HG03175 (cell line): ENCODE data around the gene KRAS.

Source experiments
- ATAC-seq: cut with Tn5 transposase; IDR thresholded peaks from one replicate; pipeline ENCODE4 v1.9.1; 2021; ENCODE audit warnings: mild to moderate bottlenecking, moderate library complexity; ENCODE audit not compliant: unreplicated experiment

KRAS gene

DNA sequence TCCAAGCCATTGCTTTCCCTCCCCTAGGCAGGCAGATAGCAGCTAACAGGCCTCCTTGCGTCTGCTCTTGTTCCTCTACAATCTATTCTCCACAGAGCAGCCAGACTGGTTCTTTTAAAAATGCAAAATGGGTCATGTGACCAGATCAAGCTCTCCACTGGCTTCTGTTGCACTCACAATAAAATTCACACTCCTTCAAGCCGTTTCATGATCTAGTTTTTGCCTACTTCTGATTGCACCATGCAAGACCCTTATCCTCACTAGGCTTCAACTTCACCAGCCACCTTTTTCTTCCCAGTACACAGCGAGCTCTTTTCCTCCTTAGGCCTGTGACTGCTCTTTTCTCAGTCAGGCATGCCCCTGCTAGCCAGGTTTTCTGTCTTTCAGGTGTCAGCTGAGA, 6.1 kb upstream of the KRAS start:
- no peak for ATAC-seq

- no peak for ATAC-seq
Observed at GRCh38 chr12:25256005-25256404, 5.3 kb upstream of the KRAS start.

GRCh38 chr12:25254271-25254880, 3.6 kb upstream of the KRAS start:
- no peak for ATAC-seq

GRCh38 chr12:25253371-25254068, 2.8 kb upstream of the KRAS start:
- peak; percentile 18 for ATAC-seq

DNA sequence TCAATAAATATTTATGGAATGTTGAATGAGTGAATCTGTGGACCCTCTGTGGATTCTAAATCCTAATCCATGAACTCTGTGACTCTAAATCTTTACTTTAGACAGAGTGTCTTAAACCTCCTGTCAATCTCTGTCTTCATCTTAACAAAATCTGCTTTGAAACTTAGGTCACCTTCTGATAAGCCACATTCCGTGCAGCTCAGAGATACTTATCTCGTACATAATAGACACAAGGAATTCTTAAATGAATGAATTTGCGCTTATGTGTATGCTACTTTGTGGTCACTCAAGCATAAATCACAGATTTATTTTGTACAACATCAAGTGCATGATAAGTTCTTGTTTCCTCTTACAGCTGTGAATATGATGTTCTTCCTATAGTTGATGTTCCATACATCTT, 2.2 kb upstream of the KRAS start:
- ATAC-seq: no peak

DNA sequence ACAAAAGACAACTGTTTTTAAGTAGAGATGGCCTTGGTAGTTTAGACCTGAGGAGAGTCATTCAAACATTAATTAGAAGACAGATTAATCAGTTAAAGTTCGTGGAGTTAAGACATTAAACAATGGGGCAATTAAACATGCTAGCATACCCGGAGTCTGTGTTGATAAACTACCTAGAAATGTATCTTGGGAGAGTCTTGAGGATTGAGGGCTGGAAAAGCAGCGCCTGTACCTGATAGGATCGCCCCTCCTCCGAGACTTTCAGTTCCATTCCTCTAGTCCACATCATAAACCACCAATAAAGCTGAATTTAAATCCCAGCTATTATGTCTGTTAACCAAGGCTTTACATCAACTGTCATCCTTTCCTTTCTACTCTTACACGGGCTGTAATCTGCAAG, 1.0 kb upstream of the KRAS start:
- ATAC-seq: no peak

- ATAC-seq: peak; percentile 35
Observed at GRCh38 chr12:25249931-25250738, 594 bp downstream of the KRAS start.

DNA sequence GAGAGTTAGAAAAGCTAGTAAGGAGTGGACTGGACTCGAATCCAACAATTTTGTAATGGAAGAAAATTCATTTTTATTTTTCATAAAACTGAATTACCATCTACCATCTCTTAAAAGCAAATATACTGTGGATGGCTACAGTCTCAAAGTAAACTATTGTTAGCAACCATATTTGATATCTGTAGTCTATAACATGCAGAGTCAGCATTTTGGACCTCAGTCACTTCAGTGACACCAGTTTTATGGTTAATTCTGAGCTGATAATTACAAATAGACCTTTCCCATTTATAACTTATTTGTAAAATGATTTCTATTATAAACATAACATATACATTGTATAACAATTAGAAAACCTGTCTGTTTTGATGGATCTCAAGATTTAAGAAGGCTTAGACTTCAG, 2.0 kb downstream of the KRAS start:
- no peak for ATAC-seq

GRCh38 chr12:25248137-25248536, 2.6 kb downstream of the KRAS start:
- ATAC-seq: no peak

- no peak for ATAC-seq
Observed at GRCh38 chr12:25245491-25245890, 5.2 kb downstream of the KRAS start.

GRCh38 chr12:25243680-25243990, 7.1 kb downstream of the KRAS start:
- ATAC-seq: no peak

GRCh38 chr12:25242981-25243679, 7.6 kb downstream of the KRAS start:
- ATAC-seq: no peak

DNA sequence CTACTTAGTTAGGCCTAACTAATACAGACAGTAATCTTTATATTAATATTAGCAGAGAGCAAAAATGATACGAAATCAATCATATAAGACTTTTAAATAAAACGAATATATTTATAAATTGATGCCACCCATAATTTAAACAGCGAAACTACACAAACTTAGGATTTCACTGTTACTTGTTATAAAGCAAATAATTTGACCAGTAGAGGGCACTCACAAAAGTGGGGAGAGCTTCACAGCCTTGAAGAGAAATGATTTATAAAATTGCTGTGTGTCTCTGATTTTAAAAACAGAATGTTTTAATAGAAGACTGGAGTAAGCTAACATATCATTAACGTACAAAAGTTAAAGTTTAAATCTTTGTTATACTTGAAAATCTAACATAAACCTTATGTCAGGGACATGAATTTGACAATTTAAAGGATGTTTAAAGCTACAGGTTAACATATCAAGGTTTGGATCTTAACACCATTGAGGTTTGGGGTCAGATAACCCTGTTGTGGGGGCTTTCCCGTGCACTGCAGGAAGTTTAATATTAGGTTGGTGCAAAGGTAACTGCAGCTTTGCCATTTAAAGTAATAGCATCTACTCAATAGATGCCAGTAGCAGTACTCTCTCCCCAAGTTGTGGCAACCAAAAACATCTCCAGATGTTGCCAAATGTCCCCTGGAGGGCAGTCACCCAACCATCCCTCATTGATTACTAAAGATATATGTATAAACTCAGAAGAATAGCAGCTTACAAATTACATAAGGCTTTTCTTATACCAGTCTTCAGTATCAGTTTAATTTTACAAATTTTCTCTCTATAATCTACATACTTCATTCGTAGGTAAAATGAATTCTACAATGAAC, 9.3 kb downstream of the KRAS start:
- no peak for ATAC-seq

DNA sequence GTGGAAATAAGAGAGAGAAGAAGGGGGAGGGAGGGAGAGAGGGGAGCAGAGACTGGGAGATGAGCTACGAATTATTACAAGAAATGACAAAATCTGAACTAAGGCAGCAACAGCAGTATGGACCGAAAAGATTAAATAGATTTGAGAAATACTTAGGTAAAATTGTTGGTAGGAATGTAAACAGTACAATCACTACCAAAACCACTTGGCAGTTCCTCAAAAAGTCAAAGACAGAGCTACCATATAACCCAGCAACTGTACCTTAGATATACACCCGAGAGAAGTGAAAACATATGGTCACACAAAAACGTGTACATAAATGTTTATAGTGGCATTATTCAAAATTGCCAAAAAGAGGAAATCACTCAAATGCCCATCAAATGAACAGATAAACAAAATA, 14.1 kb downstream of the KRAS start:
- ATAC-seq: no peak

DNA sequence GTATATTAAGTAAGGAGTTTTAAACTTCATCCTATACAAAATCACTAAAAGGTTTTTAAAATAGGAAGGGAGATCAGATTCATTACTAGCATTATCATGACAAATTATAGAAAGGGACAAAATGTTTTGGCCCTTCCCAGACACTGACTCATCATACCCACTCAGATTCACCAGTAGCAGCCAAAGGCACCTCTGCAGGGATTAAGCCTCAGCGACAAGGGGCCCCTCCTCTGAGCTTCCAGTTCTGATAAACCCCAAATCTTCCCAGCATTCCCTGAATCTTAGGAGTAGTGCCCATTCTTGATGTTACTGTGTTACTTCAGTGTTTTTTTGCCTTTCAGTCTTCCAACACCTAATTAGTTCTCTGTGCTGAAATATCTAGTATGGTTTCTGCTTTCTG, 14.5 kb downstream of the KRAS start:
- ATAC-seq: no peak

DNA sequence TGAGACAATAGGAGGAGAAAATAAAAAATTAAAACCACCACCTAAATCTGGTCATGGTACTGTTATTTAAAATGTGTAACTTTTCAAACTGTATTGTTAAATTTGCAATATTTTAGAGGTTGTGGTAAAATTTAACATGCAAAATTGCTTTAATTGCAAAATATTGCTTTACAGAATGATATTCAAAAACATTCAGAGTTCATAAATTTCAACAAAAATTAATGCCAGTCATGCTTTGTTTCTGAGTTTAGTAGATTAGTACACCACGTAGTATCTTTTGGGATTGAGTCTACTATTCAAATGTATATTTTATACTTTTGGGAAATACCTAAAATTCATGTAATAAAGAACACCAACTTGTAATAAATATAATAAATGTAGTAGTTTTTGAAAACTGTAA, 37.4 kb downstream of the KRAS start:
- ATAC-seq: no peak

DNA sequence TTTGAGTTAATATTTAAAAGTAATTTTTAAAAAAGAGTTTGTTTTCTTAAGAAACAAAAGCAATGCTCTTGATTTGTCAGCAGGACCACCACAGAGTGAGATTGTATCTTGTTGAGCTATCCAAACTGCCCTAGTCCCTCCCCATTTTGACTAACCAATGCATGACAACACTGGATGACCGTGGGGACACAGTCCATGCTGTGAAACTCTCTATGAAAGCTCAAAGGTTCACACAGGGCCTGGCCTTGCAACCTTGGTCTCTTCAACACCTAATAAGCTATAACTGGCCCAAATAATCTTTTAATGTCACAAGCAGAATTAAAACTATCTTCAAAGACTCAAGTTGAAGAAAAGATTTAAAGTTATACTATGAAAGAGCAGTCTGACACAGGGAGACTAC, 42.2 kb downstream of the KRAS start:
- no peak for ATAC-seq

DNA sequence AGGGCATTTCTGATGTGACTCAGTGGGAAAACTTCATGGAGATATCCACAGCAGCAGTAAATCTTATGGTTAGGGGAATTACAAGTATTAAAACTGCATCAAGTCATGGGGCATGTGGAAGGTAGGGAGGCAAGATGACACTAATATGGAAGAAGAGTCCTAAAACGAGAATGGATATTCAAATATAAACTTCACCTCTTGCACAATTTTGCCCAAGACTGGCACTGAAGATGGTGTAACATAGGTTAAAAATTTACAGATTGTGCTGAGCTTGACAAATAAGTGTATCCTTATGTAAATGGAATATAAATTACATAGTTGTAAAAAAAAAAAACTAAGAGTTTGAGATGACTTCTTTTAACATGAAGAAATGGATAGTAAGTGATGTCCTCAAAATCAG, 42.9 kb downstream of the KRAS start:
- ATAC-seq: no peak

- ATAC-seq: no peak
Observed at GRCh38 chr12:25207411-25207810, 43.3 kb downstream of the KRAS start.

- ATAC-seq: no peak
Observed at GRCh38 chr12:25202137-25202536, 48.6 kb downstream of the KRAS start.

GRCh38 chr12:25200703-25201102, 50.0 kb downstream of the KRAS start:
- no peak for ATAC-seq
